WTC11 (cell line): Measurements from ENCODE around the gene ZBTB7C. TPM values are rescaled to one million over a fixed set of nuclear protein-coding genes. Genes with fewer than 3 reads are reported as not detected.

Experiments
- ATAC-seq: fragments of 200-7000 bp; cut with Tn5 transposase; 2 replicates; pipeline ENCODE4 v1.10.0; 2021; ENCODE audit warnings: mild to moderate bottlenecking, moderate library complexity
- CTCF ChIA-PET: fragments of 300-600 bp; sonication (Branson Sonifier 250); formaldehyde crosslinking; loops from one replicate; lab custom pipeline; 2021; ENCODE audit warnings: antibody characterized with exemption; lab: Charles Lee
- POLR2A ChIA-PET: fragments of 350-600 bp; sonication (Branson Sonifier 250); formaldehyde crosslinking; loops from one replicate; lab custom pipeline; 2021; ENCODE audit warnings: antibody characterized with exemption; lab: Charles Lee
- DNase-seq: peaks from one replicate; pipeline ENCODE4 v3.0.0; 2021; ENCODE audit warnings: low spot score
- H3K27ac Mint-ChIP-seq: 2 replicates; pipeline ENCODE4 v1.8.0; 2021; ENCODE audit warnings: mixed read lengths
- H3K27me3 Mint-ChIP-seq: 2 replicates; pipeline ENCODE4 v1.8.0; 2021; ENCODE audit warnings: low read depth, mild to moderate bottlenecking, moderate library complexity, mixed read lengths
- H3K36me3 Mint-ChIP-seq: 2 replicates; pipeline ENCODE4 v1.8.0; 2021; ENCODE audit warnings: mixed read lengths
- H3K4me1 Mint-ChIP-seq: 2 replicates; pipeline ENCODE4 v1.8.0; 2022; ENCODE audit warnings: mixed read lengths
- H3K4me3 Mint-ChIP-seq: 2 replicates; pipeline ENCODE4 v1.8.0; 2021; ENCODE audit warnings: mild to moderate bottlenecking, moderate library complexity, mixed read lengths
- H3K9me3 Mint-ChIP-seq: 2 replicates; pipeline ENCODE4 v1.8.0; 2021; ENCODE audit warnings: mixed read lengths
- ATF2 ChIP-seq: sonication (generic); formaldehyde crosslinking; IDR thresholded peaks from 2 replicates; pipeline ENCODE4 v1.8.1; 2022; ENCODE audit warnings: low read depth, missing genetic modification reagents, borderline replicate concordance
- CDX4 ChIP-seq: fragments of 250-450 bp; sonication (Bioruptor Pico); IDR thresholded peaks from 2 replicates; pipeline ENCODE4 v1.9.0; 2021; ENCODE audit warnings: moderate library complexity, mild to moderate bottlenecking, inconsistent platforms, borderline replicate concordance
- CTCF ChIP-seq: fragments of 200-600 bp; IDR thresholded peaks from 2 replicates; pipeline ENCODE4 v1.8.0; 2022; ENCODE audit warnings: antibody characterized with exemption
- EMX1 ChIP-seq: fragments of 250-450 bp; sonication (Bioruptor Pico); IDR thresholded peaks from 2 replicates; pipeline ENCODE4 v1.8.0; 2021; ENCODE audit warnings: mild to moderate bottlenecking
- ERG ChIP-seq: fragments of 250-450 bp; sonication (Bioruptor Pico); IDR thresholded peaks from 2 replicates; pipeline ENCODE4 v1.8.0; 2021; ENCODE audit warnings: mild to moderate bottlenecking
- ESRRA ChIP-seq: sonication (generic); formaldehyde crosslinking; IDR thresholded peaks from 2 replicates; pipeline ENCODE4 v1.8.1; 2022; ENCODE audit warnings: mild to moderate bottlenecking, missing genetic modification reagents, borderline replicate concordance
- FOXP1 ChIP-seq: sonication (generic); formaldehyde crosslinking; IDR thresholded peaks from 2 replicates; pipeline ENCODE4 v1.8.0; 2022; ENCODE audit warnings: missing genetic modification reagents, mild to moderate bottlenecking, moderate library complexity, borderline replicate concordance
- FOXP4 ChIP-seq: sonication (generic); formaldehyde crosslinking; IDR thresholded peaks from 2 replicates; pipeline ENCODE4 v1.8.0; 2022; ENCODE audit warnings: mild to moderate bottlenecking, missing genetic modification reagents
- GABPB1 ChIP-seq: sonication (generic); formaldehyde crosslinking; IDR thresholded peaks from 2 replicates; pipeline ENCODE4 v1.8.1; 2023; ENCODE audit warnings: mild to moderate bottlenecking, missing genetic modification reagents
- GTF2I ChIP-seq: fragments of 250-450 bp; sonication (Bioruptor Pico); conservative IDR thresholded peaks from 2 replicates; pipeline ENCODE4 v1.4.0; 2021; ENCODE audit warnings: mild to moderate bottlenecking
- MAX ChIP-seq: sonication (generic); formaldehyde crosslinking; IDR thresholded peaks from 2 replicates; pipeline ENCODE4 v1.8.0; 2022; ENCODE audit warnings: mild to moderate bottlenecking, missing genetic modification reagents
- MXD4 ChIP-seq: fragments of 250-450 bp; sonication (Bioruptor Pico); IDR thresholded peaks from 2 replicates; pipeline ENCODE4 v1.8.0; 2021; ENCODE audit warnings: mild to moderate bottlenecking, moderate library complexity, borderline replicate concordance
- MYBL2 ChIP-seq: sonication (generic); formaldehyde crosslinking; IDR thresholded peaks from 2 replicates; pipeline ENCODE4 v1.8.1; 2023; ENCODE audit warnings: mild to moderate bottlenecking, moderate library complexity, missing genetic modification reagents
- OVOL2 ChIP-seq: fragments of 250-450 bp; sonication (Bioruptor Pico); IDR thresholded peaks from 2 replicates; pipeline ENCODE4 v1.9.0; 2021; ENCODE audit warnings: mild to moderate bottlenecking, borderline replicate concordance
- RELA ChIP-seq: sonication (generic); formaldehyde crosslinking; IDR thresholded peaks from 2 replicates; pipeline ENCODE4 v1.8.1; 2022; ENCODE audit warnings: missing genetic modification reagents, mild to moderate bottlenecking, borderline replicate concordance
- ZBTB43 ChIP-seq: sonication (generic); formaldehyde crosslinking; IDR thresholded peaks from 2 replicates; pipeline ENCODE4 v1.8.1; 2023; ENCODE audit warnings: mild to moderate bottlenecking, missing genetic modification reagents
- ZMAT4 ChIP-seq: fragments of 250-450 bp; sonication (Bioruptor Pico); IDR thresholded peaks from 2 replicates; pipeline ENCODE4 v1.9.0; 2021; ENCODE audit warnings: mild to moderate bottlenecking
- ZNF121 ChIP-seq: sonication (generic); formaldehyde crosslinking; IDR thresholded peaks from 2 replicates; pipeline ENCODE4 v1.8.0; 2023; ENCODE audit warnings: missing genetic modification reagents
- ZNF263 ChIP-seq: sonication (generic); formaldehyde crosslinking; IDR thresholded peaks from 2 replicates; pipeline ENCODE4 v1.8.1; 2022; ENCODE audit warnings: low read depth, mild to moderate bottlenecking, moderate library complexity, missing genetic modification reagents
- ZNF317 ChIP-seq: sonication (generic); formaldehyde crosslinking; IDR thresholded peaks from 2 replicates; pipeline ENCODE4 v1.8.1; 2023; ENCODE audit warnings: low read depth, mild to moderate bottlenecking, moderate library complexity, missing genetic modification reagents, borderline replicate concordance
- total RNA-seq: library from RNA; stranded (reverse); gene quantifications from 3 replicates; pipeline ENCODE4 v1.2.3, GENCODE V29; 2021

ZBTB7C gene
- total RNA-seq, 1 experiment from 2014 or later, result 0.48 TPM

- no peak for TF ChIP-seq ESRRA
- TF ChIP-seq ERG (CRISPR knock-in tag), result no peak
- TF ChIP-seq ZNF121 (CRISPR knock-in tag), result no peak
- no peak for TF ChIP-seq OVOL2 (CRISPR knock-in tag)
- TF ChIP-seq CDX4 (CRISPR knock-in tag), result no peak
- TF ChIP-seq FOXP1 (CRISPR knock-in tag), result no peak
- no peak for TF ChIP-seq ZBTB43 (CRISPR knock-in tag)
- TF ChIP-seq RELA (CRISPR knock-in tag), result no peak
- no peak for TF ChIP-seq CTCF
- no peak for TF ChIP-seq FOXP4 (CRISPR knock-in tag)
- TF ChIP-seq MYBL2 (CRISPR knock-in tag), result no peak
- no peak for TF ChIP-seq EMX1
- no peak for TF ChIP-seq ZMAT4 (CRISPR knock-in tag)
- no peak for TF ChIP-seq GTF2I (CRISPR knock-in tag)
- TF ChIP-seq MXD4 (CRISPR knock-in tag), result no peak
- no peak for TF ChIP-seq ATF2
- TF ChIP-seq MAX (CRISPR knock-in tag), result no peak
- no peak for TF ChIP-seq ZNF317
- no peak for TF ChIP-seq GABPB1 (CRISPR knock-in tag)
- no peak for TF ChIP-seq ZNF263 (CRISPR knock-in tag)
- Mint-ChIP-seq H3K9me3 (no peaks in the 10 kb centered on the region), H3K27me3 (peaks cover 2% of the 10 kb centered on the region; the same call in 1 of the 2 replicates), H3K27ac (no peak overlapping the region), H3K36me3 (no peaks in the 10 kb centered on the region), H3K4me1 (peaks cover 21% of the 10 kb centered on the region), H3K4me3 (no peak overlapping the region)
- ChIA-PET CTCF (no interaction called here), POLR2A (no interaction called here)
- no peak for DNase-seq
- no peak for ATAC-seq
These were observed 295.5 kb downstream of the ZBTB7C start for GRCh38 chr18:48113691-48114090.
